Posterior vena cava (tissue), 2 donors: ENCODE measurements around the gene BTBD17. TPM values are rescaled to one million over a fixed set of nuclear protein-coding genes. Genes with fewer than 3 reads are reported as not detected.

Source experiments
- DNase-seq: peaks from one replicate; pipeline ENCODE4 v3.0.0-alpha.2; 2020; ENCODE audit warnings: low spot score
- intact Hi-C, 2 donors: fragments of 100-400 bp; cut with DNase I; formaldehyde crosslinking; loops; one replicate each; pipeline versions ENCODE4 v1.14.1 to v1.14.2; 2022 to 2023
- total RNA-seq, 2 donors: library from RNA; stranded (reverse); fragmentation: NEBNext Ultra II Directional; extraction: Animal tissue kit (Norgen Biotek cat#: 25700); gene quantifications; one replicate each; pipeline ENCODE4 v1.2.1, GENCODE V29; 2021
- donor health status: DM: yes; HTN: yes; CAD: no.
- donor health status: DM: yes; HTN: yes; CAD: no.

The BTBD17 gene
- total RNA-seq, 2 donors from 2014 or later = not detected

DNA sequence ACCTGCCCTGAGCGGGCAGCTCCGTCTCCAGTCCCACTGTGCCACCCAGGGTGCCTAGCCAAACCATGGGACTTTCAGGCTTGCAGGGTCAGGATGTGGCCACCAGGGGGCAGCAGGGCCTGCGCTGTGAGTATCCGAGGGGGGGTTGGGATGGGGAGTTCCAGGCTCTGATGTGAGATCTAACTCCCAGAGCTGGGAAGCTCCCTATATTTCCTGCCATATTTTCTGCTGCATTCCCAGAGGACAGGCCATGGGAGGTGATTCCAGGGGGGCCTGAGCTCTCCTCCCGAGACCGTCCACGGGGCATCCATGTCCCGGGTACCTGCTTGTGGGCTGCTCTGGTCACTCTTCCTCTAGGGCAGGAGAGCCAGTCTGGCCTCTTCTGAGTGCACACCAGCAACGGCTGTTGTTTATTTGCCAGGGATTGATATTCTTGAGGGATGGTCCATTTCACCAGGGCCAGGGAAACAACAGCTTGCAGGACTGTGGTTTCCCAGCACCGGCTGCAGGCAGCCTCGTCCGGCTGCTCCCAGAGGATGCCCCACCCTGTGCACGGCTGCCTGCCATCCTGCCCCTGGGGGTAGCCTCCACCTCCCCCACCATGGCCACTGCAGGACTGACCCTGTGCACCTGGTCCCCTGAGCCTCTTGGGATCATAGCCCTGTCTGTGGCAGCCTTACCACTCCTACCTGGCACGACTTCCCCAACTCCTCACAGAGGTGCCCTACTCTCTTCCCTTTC is 6.8 kb upstream of the BTBD17 start:
- intact Hi-C loops = no loop called here
- peak; percentile 92 for DNase-seq

DNA sequence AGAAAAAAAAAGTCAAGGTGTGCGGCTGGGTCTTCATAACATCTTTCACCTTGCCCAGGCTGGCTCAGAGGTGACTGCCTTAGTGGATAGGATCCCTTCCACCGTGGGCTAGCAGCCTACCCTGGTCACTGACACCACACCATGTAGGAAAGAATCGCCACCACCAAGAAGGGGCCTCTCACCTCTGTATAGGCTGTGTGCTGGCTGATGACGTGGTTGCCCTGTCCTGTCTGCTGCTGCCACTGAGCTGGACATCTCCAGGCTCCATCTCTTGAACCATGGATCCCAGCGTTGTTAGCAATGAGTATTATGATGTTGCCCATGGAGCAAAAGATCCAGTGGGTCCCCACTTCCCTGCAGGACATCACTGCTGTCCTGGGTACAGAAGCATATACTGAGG is 5.5 kb upstream of the BTBD17 start, which contains the start of gene GPR142:
Gene GPR142 (plus strand): TSS at position 301 of the 400 bp plus-strand sequence. CDS start 2,035 bp downstream, outside the sequence.
- intact Hi-C loops = no loop called here

DNA sequence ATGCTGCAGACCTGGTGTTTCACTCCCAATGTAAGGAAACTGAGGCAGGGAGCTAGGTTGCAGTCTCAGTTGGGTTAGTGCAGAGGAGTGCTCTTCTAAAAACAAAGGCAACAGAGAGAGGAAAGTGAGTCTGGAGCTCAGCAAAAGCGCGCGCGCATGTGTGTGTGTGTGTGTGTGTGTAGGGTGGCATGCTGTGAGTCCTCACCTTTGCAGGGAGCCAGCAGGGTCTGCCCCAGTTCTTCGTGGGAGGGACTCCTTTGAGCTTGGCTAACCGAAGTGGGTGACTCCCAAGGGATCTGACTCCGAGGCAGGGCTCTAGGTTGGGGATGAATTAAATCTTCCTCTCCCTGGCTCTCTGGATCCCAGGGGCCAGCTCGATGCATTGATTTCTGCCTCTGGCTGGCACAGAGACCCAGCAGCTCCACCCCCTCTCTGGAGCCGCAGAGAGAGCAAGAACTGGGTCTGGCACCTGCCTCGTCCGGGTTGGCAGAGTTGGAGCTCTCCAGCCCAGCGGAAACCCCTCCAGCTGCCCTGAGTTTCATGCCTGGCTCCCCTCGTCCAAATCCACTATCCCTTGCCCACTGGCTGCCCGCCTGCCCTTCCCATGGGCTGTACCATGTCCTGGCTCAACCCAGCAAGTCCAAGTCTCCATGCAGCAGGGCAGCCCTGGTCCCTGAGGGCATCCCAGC is 1.3 kb upstream of the BTBD17 start:
- intact Hi-C loops = no loop called here

More for the DNA sequence above, 5.5 kb upstream of the BTBD17 start, which contains the start of gene GPR142:
- DNase-seq = no peak

DNA sequence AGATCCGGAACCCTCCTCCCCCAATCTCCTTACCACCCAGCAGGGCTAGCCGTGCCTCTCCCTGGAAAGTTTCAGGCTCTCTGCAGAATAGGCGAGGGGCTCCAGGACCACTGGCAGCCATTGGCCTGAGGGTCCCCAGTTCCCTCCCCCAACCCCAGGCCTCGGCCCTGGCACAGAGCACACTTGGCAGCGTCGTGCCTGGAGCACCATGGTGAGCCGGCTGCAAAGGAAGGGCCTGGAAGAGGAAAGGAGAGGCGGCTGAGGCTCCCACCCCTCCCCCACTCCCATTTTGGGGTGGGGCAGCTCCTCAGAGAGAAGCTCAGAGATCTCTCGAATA is 369 bp upstream of the BTBD17 start:
- intact Hi-C loops = no loop called here
- no peak for DNase-seq

More for the DNA sequence above, 1.3 kb upstream of the BTBD17 start:
- no peak for DNase-seq

DNA sequence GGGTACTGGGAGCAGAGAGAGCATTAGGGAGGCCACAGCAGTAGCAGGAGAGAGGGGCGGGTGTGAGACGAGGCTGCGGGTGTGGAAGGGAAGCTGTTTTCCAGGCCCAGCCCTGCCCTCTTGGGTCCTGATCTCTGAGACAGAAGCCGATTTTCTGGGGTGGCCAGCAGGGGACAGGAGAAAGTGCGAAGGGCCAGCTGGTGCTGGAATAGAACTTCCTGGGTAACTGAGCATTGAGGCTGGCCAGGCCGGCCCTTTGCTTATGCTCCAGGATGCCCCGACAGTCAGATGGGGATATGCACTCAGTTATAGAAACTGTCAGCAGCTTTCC is 804 bp downstream of the BTBD17 start:
- intact Hi-C loops = no loop called here
- DNase-seq = no peak

DNA sequence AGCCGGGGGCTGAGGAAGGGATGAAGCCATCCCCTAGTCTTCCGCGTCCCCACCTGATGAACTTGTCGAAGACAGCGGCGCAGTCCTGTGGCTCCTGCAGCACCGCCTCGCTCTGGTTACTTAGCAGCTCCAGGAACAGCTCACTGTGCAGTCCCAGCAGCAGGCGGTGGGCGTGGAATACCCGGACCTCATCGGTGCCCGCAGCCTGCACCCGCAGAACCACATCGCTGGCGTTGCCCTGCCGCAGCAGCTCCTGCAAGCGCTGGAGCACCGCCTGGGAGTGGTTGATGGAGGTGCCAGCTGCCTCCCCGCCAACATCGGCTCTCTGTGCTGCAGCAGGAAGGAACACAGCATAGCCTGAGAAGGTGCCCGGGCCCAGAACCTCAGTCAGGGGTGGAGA is 1.8 kb downstream of the BTBD17 start:
- DNase-seq = no peak
- intact Hi-C loops = loop anchor here in 1 of 2 donors (2.0 kb wide), 1 partner anchor 45 kb away; no protein-coding TSS in a partner anchor

DNA sequence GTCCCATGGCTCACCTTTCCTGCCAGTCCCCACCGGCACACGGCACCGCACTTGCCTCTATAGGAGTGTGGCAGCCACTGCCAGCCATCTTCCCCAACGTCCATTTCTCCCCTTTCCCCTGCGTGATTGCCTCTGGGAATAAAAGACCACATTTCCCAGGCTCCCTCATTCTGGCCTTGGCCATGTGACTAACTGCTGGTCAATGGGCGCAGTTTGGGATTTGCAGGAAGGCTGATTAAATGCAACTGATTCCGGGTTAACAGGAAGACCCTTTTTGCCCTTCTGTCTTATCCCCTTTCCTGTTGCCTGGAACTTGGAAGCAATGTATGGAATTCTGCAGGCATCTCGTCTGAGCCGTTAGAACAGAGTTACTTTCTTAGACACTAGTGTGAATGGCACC is 3.0 kb downstream of the BTBD17 start:
- no peak for DNase-seq
- intact Hi-C loops = loop anchor here in 1 of 2 donors (2.0 kb wide), 1 partner anchor 46 kb away; no protein-coding TSS in a partner anchor

DNA sequence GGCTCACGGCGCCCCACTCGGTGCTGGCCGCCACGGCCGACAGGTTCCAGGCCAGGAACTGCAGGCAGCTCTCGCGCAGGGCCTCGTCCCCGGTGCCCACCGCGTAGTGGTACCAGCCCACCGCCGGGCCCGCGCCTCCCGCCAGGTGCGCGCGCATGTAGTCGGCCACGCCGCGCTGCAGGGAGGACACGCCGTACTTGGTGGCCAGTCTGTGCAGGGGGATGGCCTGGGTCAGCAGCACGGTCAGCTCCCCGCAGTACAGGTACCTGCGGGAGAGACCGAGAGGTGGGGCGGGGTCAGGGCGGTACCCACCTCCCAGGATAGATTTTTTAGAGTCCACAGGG is 4.2 kb downstream of the BTBD17 start:
- intact Hi-C loops = no loop called here
- no peak for DNase-seq

DNA sequence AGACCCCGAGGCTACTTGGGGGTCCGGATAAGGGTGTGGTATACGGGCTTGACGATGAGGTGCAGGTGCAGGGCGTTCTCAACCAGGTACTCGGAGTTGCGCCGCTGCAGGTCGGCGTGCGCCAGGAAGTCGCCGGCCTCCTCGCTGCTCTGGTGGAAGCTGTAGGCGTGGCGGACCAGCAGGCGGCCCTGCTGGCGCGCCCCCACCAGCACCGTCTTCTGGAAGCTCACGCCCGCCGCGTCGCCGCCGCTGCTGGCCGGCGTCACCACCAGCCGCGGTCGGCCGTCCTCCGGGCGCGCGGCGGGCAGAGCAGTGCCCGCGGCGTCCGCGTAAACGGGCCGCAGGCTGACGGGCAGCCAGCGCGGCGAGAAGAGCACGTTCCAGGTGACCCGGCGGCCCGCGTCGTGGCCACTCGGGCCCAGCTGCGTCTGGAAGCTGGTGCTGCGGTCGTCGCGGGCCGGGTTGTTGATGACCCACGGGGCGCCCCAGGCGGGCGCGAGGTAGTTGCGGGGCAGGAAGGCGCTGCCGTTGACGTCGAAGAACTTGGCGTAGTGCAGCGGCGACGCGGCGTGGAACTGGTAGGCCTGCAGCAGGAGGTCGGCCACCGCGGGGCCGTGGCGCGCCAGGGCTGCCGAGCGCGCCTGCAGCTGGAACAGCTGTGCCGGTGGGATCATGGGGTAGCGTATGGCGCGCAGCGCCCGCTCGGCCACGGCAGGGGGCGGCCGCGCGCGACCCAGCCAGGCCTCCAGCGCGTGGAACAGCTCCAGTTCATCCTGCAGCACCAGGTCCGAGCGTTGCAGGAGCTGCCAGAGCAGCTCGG is 4.8 kb downstream of the BTBD17 start:
- no peak for DNase-seq
- intact Hi-C loops = no loop called here

DNA sequence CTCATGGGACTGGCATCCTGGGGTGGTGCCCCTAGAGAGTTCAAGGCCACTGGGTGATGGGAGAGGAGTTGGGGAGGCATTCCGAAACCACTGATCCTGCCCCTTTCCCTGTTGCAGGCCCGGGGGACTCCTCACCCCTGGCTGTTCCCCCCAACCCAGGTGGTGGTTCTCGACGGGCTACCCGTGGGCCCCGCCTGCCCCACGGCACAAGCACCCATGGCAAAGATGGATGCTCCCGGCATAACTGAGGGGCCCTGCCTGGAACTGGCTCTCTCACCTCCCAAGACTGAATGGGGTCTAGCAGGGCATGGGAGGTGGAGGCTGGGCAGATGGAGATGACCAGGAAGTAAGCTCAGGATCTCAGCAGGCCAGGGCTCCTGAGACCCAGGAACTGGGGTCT is 6.6 kb downstream of the BTBD17 start:
- intact Hi-C loops = no loop called here
- DNase-seq = no peak

DNA sequence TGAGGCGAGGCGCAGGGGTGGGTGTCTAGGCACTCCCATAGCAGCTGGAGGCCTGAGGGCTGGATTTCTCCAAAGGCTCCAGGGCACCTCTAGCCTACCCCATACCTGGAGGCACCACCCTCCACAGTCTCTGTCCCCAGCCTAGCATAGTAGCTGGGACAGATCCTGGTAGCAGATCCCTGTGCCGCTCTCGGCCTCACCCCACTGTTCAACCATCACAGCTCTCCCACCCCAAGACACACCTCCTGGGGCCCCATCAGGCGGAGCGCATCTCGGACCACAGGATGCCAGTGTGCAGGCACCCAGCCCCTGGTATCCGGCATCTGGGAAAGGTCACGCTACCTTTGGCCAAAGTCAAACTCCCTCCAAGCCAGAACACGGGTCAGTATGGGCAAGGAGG is 7.1 kb downstream of the BTBD17 start:
- no peak for DNase-seq
- intact Hi-C loops = no loop called here

DNA sequence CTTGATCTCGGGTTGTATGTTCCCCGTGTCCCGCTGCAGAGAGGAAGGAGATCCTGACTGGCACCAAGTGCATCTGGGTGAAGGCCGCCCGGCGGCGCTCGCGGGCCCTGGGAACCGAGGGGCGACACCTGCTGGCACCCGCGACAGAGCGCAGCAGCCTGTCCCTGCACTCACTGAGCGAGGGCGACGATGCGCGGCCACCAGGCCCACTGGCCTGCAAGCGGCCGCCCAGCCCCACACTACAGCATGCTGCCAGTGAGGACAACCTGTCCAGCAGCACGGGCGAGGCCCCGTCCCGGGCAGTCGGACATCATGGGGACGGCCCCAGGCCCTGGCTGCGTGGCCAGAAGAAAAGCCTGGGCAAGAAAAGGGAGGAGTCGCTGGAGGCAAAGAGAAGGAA is 7.5 kb downstream of the BTBD17 start:
- DNase-seq = no peak
- intact Hi-C loops = no loop called here

DNA sequence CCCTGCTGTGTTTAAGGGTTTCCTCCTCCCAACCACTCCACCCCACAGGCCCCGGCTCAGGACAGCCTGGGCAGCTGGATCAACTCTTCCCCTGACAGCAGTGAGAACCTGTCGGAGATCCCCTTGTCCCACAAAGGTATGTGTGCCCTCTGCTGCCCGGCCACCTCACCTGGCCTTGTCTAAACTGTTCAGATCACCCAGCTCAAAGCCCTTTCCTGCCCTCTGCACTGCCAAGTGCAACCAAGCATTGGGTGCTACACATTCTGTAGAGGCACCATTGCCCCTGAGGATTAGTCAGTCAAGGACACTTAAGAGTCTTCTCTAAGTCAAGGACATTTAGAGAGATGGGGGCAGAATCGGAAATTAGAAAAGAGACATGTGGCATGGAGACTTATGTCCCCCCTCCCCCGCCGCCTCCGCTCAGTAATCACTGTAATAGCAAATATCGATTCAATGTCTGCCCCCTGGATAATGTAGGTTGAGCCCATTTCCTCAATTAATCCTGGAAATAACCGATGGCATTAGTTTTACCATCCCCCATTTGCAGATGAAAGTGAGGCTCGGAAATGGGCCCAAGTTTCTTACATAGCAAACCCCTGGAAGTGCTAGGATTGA is 8.1 kb downstream of the BTBD17 start:
- intact Hi-C loops = no loop called here
- DNase-seq = no peak

DNA sequence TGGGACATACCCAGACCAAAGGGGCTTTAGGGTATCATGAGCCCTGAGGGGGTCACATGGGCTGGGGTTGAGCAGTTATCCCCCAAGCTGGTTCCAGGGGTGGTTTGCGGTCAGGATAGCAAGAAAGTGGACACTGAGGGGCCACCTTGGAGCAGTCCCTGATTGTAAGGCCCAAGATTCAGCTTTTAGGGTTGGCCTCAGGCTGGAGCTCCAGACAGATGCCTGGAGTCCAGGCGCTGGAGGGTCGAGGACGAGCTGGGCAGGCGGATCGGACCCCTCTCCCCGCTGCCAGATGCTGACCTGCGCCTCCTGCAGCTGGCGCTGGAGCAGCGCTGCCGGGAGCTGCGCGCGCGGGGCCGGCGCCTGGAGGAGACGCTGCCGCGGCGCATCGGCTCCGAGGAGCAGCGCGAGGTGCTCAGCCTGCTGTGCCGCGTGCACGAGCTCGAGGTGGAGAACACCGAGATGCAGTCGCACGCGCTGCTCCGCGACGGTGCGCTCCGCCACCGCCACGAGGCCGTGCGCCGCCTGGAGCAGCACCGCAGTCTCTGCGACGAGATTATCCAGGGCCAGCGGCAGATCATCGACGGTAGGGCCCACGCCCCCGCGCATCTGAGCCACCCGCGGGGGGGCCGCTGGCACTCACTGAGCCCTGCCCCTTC is 10.0 kb downstream of the BTBD17 start:
- no peak for DNase-seq
- intact Hi-C loops = no loop called here

DNA sequence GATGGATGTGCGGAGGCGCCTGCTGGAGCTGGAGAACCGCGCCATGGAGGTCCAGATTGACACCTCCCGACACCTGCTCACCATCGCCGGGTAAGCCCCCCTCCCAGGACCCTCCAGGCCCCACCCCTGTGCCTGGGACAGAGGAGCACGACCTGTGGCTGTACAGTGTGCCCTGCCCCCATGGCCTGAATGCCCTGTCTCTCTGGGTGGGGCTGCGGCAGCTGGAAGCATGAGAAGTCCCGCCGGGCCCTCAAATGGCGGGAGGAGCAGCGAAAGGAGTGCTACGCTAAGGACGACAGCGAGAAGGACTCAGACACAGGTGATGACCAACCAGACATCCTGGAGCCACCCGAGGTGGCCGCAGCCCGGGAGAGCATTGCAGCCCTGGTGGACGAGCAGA is 11.2 kb downstream of the BTBD17 start:
- intact Hi-C loops = no loop called here
- DNase-seq = no peak

DNA sequence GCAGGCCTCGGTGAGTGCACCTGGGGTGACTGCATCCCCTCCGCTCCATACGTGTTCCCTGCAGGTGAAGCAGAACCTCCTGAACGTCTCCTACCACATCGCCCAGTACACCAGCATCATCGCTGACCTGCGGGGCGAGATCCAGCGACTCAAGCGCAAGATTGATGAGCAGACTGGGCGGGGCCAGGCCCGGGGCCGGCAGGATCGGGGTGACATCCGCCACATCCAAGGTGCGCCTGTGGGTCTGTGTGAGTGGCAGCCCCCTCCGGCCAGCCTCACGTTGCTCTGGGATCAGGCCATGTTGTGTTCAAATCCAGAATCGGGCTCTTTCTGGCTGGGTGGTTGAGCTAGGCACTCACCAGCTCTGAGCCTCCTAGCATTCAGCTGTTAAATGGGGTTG is 12.5 kb downstream of the BTBD17 start:
- DNase-seq = no peak
- intact Hi-C loops = no loop called here

DNA sequence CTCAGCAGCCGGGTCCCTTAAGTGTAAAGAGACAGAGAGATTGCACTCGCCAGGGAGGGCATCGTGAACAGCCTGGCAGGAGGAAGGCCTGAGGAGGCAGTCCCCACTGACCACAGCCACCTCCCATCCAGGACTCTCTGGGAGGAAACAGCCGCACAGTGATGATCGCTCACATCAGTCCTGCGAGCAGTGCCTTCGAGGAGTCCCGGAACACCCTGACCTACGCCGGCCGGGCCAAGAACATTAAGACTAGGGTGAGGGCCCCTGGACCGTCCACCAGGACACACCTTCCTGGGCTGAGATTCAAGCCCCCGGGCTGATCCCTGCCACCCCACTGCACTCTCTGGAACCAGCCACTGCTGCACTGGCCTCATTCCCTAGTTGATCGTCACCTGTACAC is 14.0 kb downstream of the BTBD17 start:
- no peak for DNase-seq
- intact Hi-C loops = no loop called here

DNA sequence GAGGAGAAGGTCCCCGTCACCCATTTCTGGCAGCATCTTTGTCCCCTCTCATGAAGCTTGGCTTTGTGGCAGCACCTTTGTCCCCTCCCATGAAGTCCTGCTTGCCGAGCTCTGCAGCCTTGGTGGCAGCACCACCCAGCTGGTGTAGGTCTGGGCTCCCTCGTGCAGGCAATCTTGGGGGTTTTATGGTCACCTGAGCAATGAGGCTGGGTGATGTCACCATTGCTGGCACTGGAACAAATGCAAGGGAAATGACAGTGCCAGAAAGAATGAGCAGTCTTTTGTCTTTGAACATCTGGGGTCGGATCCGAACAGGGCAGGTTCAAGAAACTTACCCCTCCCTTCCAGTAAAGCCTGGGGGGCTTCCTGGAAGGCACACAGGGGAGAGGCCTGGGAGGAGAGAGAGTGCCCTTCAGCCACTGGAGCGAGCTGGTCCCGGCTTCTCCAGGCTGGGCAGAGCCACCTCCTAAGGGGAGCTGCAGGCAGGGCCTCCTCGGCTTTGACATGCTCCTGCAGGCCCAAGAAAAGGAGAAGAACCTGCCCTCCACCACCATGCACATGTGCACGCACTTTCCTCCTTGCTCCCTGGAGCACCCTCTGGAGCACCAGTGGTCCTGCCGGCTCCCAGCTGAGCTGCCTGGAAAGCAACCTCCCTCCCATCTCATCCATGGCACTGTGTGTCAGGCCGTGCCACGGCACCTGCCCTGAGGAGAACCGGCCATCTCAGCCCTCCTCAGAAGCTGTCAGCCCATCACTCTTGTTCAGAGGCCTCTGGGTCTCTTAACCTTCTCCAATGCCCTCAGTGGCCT is 16.0 kb downstream of the BTBD17 start:
- intact Hi-C loops = no loop called here
- no peak for DNase-seq

DNA sequence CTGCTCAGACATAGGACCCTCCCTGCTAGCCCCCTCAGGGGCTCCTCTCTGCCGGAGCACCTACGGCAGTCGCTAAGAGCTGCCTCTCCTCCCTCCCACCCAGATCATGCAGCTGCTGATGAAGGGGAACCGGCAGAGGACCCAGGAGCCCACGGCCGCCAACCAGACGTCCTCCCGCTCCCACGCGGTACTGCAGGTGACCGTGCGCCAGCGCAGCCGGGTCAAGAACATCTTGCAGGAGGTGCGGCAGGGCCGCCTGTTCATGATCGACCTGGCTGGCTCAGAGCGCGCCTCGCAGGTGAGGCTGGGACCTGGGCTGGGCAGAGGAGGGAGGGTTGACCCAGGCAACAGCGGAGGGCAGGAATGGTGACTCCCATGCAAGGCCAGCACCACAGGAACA is 17.0 kb downstream of the BTBD17 start:
- no peak for DNase-seq

More for the DNA sequence above, 17.0 kb downstream of the BTBD17 start:
- intact Hi-C loops = no loop called here
